HG02763 (cell line): Measurements from ENCODE around the gene XIST.
"Not testable (repeated sequence)": the region's sequence is repeated elsewhere in the genome, so short reads cannot be mapped to it uniquely, and the experiment has no call there.

ENCODE experiments used
- ATAC-seq: cut with Tn5 transposase; IDR thresholded peaks from one replicate; pipeline ENCODE4 v1.9.1; 2021; ENCODE audit warnings: mild to moderate bottlenecking, moderate library complexity; ENCODE audit not compliant: unreplicated experiment

XIST gene

GRCh38 chrX:73817393-73818199, 34.9 kb downstream of the XIST start:
- ATAC-seq, result no peak

GRCh38 chrX:73812256-73812655, 40.3 kb downstream of the XIST start:
- no peak for ATAC-seq

- ATAC-seq, result not testable (repeated sequence)
Observed at GRCh38 chrX:73804109-73804508, 48.4 kb downstream of the XIST start.

- no peak for ATAC-seq
Observed at GRCh38 chrX:73799888-73800287, 52.6 kb downstream of the XIST start.

- ATAC-seq, result not testable (repeated sequence)
Observed at GRCh38 chrX:73792511-73792910, 60.0 kb downstream of the XIST start.

GRCh38 chrX:73785493-73785892, 67.0 kb downstream of the XIST start:
- ATAC-seq, result no peak
